Mucosa of descending colon (tissue), 3 donors: ENCODE measurements around the gene QSOX1. TPM values are rescaled to one million over a fixed set of nuclear protein-coding genes. Genes with fewer than 3 reads are reported as not detected.

Experiments
- ATAC-seq: fragments of 200-7000 bp; cut with Tn5 transposase; one replicate; pipeline ENCODE4 v1.9.1; 2020; ENCODE audit warnings: mild to moderate bottlenecking, moderate library complexity
- DNase-seq, 3 donors: peaks; one replicate each; pipeline ENCODE4 v3.0.0-alpha.2; 2020
- H3K36me3 ChIP-seq: fragments of 200-600 bp; one replicate; pipeline ENCODE4 v1.8.0; 2021; ENCODE audit warnings: low read depth, mild to moderate bottlenecking
- H3K4me1 ChIP-seq: fragments of 200-600 bp; one replicate; pipeline ENCODE4 v1.8.0; 2021; ENCODE audit warnings: low read depth, mild to moderate bottlenecking
- H3K4me3 ChIP-seq: fragments of 200-600 bp; one replicate; pipeline ENCODE4 v1.8.0; 2021; ENCODE audit warnings: mild to moderate bottlenecking
- H3K9me3 ChIP-seq: fragments of 200-600 bp; one replicate; pipeline ENCODE4 v1.8.0; 2021; ENCODE audit warnings: mild to moderate bottlenecking
- intact Hi-C, 2 donors: fragments of 100-400 bp; cut with DNase I in 1 of 2; cut with micrococcal nuclease in 1 of 2; formaldehyde crosslinking; loops; one replicate each; pipeline versions ENCODE4 v1.11.0 to v1.11.1; 2022; cut with DNase I, micrococcal nuclease
- total RNA-seq, 3 donors: library from RNA; stranded (reverse); fragmentation: NEBNext Ultra II Directional in 2 of 3; extraction: Animal tissue kit (Norgen Biotek cat#: 25700) in 2 of 3; gene quantifications; one replicate each; pipeline versions ENCODE4 v1.2.1 to v1.2.4, GENCODE V29; 2021 to 2023
- TF ChIP-seq, protein P1 (sequence below): fragments of 200-600 bp; IDR thresholded peaks from one replicate; pipeline ENCODE4 v1.8.0; 2022; ENCODE audit warnings: antibody characterized with exemption, mild to moderate bottlenecking
- donor health status: DM: no; HTN: no; CAD: no; lungs with moderate emphysema.
- donor health status: DM: no; HTN: no; CAD: no.
- donor health status: DM: no; HTN: yes; CAD: no.

The QSOX1 gene
- total RNA-seq, 3 donors from 2014 or later: 96.4 to 260 (median 185) TPM

DNA sequence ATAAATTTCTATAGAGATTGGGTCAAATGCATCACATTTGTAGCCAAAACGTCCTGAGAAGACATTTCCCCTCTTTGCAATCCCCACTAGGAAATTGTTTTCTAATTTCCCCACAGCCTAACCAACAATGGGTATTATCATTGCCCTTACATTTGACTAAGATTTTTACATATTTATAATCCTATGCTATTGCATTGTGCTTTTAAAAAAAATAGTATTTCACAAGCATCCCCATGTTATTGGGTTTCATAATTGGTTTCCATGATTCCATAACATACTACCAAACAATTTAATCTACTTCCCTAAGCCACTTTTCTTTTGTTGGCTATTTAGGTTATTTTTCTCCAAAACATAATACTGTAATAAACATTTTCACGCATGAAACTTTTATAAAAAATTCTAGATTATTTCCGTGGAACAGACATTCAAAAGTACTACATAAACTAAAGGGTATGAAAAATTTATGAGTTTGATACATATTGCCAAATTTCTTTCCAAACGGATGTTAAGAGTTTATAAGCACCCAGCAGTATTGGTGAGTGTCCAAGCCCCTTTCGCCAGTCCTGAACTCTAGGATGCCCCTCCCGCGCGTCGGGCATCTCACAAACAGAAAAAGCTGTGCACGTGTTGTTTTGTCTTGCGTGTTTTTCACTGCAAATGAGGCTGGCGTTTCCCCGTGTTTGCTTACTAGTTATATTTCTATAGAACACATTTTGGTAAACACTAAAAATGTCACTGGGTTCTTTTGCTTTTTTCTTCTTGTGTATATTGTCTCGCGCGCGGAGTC, 73.4 kb downstream of the QSOX1 start:
- Histone ChIP-seq H3K9me3 (no peaks in the 10 kb centered on the region), H3K4me1 (peaks cover 24% of the 10 kb centered on the region), H3K4me3 (no peak overlapping the region), H3K36me3 (no peaks in the 10 kb centered on the region)
- ATAC-seq (no peak), DNase-seq (no peak)
- TF ChIP-seq, protein P1, sequence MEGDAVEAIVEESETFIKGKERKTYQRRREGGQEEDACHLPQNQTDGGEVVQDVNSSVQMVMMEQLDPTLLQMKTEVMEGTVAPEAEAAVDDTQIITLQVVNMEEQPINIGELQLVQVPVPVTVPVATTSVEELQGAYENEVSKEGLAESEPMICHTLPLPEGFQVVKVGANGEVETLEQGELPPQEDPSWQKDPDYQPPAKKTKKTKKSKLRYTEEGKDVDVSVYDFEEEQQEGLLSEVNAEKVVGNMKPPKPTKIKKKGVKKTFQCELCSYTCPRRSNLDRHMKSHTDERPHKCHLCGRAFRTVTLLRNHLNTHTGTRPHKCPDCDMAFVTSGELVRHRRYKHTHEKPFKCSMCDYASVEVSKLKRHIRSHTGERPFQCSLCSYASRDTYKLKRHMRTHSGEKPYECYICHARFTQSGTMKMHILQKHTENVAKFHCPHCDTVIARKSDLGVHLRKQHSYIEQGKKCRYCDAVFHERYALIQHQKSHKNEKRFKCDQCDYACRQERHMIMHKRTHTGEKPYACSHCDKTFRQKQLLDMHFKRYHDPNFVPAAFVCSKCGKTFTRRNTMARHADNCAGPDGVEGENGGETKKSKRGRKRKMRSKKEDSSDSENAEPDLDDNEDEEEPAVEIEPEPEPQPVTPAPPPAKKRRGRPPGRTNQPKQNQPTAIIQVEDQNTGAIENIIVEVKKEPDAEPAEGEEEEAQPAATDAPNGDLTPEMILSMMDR: no peak
- intact Hi-C loops: no loop called here

DNA sequence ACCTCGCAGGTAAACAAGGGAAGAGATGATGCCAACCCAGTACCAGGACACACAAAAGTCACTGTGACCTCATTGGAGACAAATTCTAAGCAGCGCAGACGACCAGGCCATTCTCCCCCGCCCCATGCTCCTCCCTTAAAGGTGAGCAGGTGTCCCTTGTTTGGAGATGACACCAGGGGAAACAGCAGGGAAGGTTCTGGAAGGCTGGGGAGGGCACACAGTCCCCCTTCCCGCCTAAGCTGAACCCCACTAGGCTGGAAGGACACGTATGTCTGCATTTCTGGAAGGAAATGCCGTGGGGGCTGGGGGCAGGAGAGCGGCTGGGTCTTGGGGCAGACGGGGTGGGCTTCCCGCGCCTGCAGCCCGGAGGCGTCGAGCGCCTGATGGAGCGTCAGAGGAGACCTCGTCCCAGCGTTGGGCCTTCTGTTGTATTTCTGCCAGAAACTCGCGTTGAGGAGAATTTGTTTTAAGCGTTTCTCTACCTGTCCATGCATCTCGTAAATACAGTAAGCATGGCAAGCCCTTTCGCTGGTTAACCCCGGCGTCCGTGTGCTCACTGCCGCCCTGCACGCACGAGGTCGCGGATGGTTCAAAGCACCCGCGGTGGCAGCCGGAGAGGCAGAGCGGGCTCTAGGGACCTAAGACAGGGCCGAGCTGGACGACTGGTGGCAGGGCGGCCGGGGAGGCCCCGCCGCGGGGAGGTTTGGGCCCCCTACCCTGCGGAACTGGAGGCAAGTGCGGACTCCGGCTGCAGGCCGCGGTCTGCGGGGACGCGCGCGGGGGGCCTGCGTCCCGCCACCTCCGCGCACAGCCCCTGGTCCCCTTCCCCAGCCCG, 74.2 kb downstream of the QSOX1 start:
- intact Hi-C loops: no loop called here

DNA sequence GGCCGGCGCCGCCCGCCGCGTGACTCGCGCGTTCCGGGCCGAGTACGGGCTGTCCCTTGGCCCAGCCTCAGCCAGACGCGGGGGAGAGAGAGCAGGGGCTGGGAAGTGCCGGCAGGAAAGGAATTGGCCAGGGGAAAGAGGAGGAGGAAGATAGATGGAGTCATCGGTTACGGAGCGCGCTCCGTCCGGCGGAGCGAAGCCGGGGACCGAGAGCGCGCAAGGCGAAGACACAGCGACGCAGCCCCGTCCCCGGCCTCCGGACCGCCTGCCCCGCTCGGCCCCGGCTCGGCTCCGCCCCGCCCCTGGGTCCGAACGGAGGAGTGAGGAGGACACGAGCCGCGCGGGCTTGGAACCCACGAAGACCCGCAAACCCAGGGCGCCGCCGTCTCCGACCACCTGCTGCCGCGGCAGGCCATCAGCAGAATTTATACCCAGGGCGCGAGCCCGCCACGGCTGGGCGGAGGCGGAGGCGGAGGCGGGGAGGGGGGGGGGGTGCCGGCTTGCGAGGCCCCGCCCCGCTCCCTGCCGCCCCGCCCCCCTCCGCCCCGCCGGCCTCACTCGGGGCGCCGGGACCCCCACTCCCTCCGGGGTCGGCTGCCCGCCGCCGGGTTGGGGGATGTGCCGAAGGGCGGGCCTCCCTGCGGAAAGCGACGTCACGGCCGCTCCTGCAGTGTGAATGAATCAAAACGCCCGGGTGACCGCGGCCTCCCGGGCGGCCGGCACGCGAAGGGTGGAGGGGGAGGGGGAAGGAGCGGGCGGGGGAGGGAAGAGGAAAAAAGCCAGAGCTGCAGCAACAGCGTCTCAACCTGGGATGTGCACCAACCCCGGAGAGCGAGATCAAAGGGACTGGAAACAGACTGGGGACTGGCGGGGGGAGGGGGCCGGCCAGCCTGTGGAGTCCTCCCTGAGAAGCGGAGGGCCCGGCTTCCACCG, 75.1 kb downstream of the QSOX1 start, which contains the start of gene LHX4:
Gene LHX4, plus strand, starts transcription at position 782 of the 933 bp plus-strand sequence. CDS start 266 bp downstream, outside the sequence.
- Histone ChIP-seq H3K4me3 (no peak within 1 kb of the TSS), H3K4me1 (peaks cover 34% of the 10 kb centered on the region), H3K36me3 (no peaks in the 10 kb centered on the region), H3K9me3 (no peaks in the 10 kb centered on the region)
- intact Hi-C loops: no loop called here
- TF ChIP-seq, protein P1: no peak
- peak in 1 of 3 donors; percentile 50 for DNase-seq
- ATAC-seq: peak; percentile 47

More for the DNA sequence above, 74.2 kb downstream of the QSOX1 start:
- H3K4me1 ChIP-seq: peaks cover 27% of the 10 kb centered on the region
- no peaks in the 10 kb centered on the region for H3K9me3 ChIP-seq
- no peak overlapping the region for H3K4me3 ChIP-seq
- TF ChIP-seq, protein P1: no peak
- ATAC-seq: peak; percentile 40
- H3K36me3 ChIP-seq: no peaks in the 10 kb centered on the region
- DNase-seq: peak in 1 of 3 donors; percentile 33

DNA sequence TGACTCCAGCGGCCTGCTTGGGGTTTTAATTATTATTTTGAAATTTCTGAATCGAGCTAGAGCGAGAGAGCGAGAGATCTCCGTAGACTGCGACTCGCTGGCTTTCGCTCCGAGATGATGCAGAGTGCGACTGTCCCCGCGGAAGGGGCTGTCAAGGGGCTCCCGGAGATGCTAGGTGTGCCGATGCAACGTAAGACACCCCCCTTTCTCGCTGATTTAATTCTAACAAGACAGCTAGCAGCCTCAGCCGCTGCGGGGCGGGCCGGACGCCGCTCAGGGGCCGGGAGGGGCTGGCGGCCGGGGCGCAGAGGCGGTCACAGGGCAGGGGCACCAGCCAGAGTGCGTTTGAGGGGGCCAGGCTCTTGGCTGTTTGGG, 75.7 kb downstream of the QSOX1 start:
- ATAC-seq (no peak), DNase-seq (no peak)
- H3K4me1 ChIP-seq: peaks cover 41% of the 10 kb centered on the region

More for the DNA sequence above, 75.7 kb downstream of the QSOX1 start:
- intact Hi-C loops: no loop called here
- no peaks in the 10 kb centered on the region for H3K9me3 ChIP-seq
- no peak overlapping the region for H3K4me3 ChIP-seq
- TF ChIP-seq, protein P1: no peak
- no peaks in the 10 kb centered on the region for H3K36me3 ChIP-seq
